A549 (cell line): ENCODE results near the gene IFNA1. TPM values are rescaled to one million over a fixed set of nuclear protein-coding genes. Genes with fewer than 3 reads are reported as not detected.

Experiments
- ATAC-seq, 2 experiments: fragments of 200-7000 bp in 1 of 2; fragments of >200 bp in 1 of 2; cut with Nextera tagmentation in 1 of 2; cut with Tn5 transposase in 1 of 2; 3 replicates each; pipeline versions ENCODE4 v1.8.0 to v1.9.1; 2018 to 2020; ENCODE audit warnings: mild to moderate bottlenecking in 1 of 2, moderate library complexity in 1 of 2
- CTCF ChIA-PET: fragments of 300-600 bp; sonication (Branson Sonifier 250); formaldehyde crosslinking; extraction: SDS; loops from one replicate; lab custom pipeline; 2021; ENCODE audit warnings: antibody characterized with exemption, inconsistent platforms; lab: Yijun Ruan, JAX
- POLR2A ChIA-PET: fragments of 350-600 bp; formaldehyde crosslinking; extraction: SDS; loops from one replicate; lab custom pipeline; 2021; ENCODE audit warnings: antibody characterized with exemption, inconsistent platforms; lab: Yijun Ruan, JAX
- DNase-seq, 2 experiments: peaks; one replicate each; pipeline versions ENCODE4 v3.0.0 to v3.0.0-alpha.2; 2011 to 2016; ENCODE audit warnings: low read depth in 1 of 2, low spot score in 1 of 2
- FAIRE-seq: peaks from 2 replicates; lab custom pipeline; 2011; peaks lifted over from hg19 to GRCh38; lab: Jason Lieb, UNC
- H3K27ac ChIP-seq, 2 experiments: fragments of >200 bp; sonication (Bioruptor Twin); formaldehyde crosslinking; 3 replicates each; pipeline ENCODE4 v1.5.1; 2016 to 2017
- H3K4me1 ChIP-seq: fragments of >200 bp; sonication (Bioruptor Twin); formaldehyde crosslinking; 3 replicates; pipeline ENCODE4 v1.6.1; 2016
- H3K4me2 ChIP-seq: fragments of >200 bp; sonication (Bioruptor Twin); formaldehyde crosslinking; 3 replicates; pipeline ENCODE4 v1.6.1; 2016
- H3K4me3 ChIP-seq: fragments of >200 bp; sonication (Bioruptor Twin); formaldehyde crosslinking; 3 replicates; pipeline ENCODE4 v1.5.1; 2016
- H3K9me3 ChIP-seq: fragments of >200 bp; sonication (Bioruptor Twin); formaldehyde crosslinking; 3 replicates; pipeline ENCODE4 v1.6.1; 2016
- BHLHE40 ChIP-seq: IDR thresholded peaks from 2 replicates; pipeline ENCODE4 v1.6.1; 2012; ENCODE audit warnings: low read depth, low read length, inconsistent platforms
- CEBPB ChIP-seq, 2 experiments: fragments of >200 bp in 1 of 2; sonication (Bioruptor Twin) in 1 of 2; formaldehyde crosslinking in 1 of 2; IDR thresholded peaks; 2 replicates each; pipeline ENCODE4 v1.6.1; 2012 to 2016
- CTCF ChIP-seq: fragments of >200 bp; sonication (Bioruptor Twin); formaldehyde crosslinking; IDR thresholded peaks from 3 replicates; pipeline ENCODE4 v1.5.1; 2016
- FOXS1 ChIP-seq: fragments of 250-450 bp; sonication (Bioruptor Pico); IDR thresholded peaks from 2 replicates; pipeline ENCODE4 v1.5.0; 2020; ENCODE audit warnings: mild to moderate bottlenecking, moderate library complexity
- HEYL ChIP-seq: fragments of 250-450 bp; sonication (Bioruptor Pico); IDR thresholded peaks from 2 replicates; pipeline ENCODE4 v1.8.0; 2021; ENCODE audit warnings: mild to moderate bottlenecking, moderate library complexity
- HMGXB4 ChIP-seq: fragments of 250-450 bp; sonication (Bioruptor Pico); IDR thresholded peaks from 2 replicates; pipeline ENCODE4 v1.5.0; 2021; ENCODE audit warnings: mild to moderate bottlenecking, moderate library complexity, borderline replicate concordance
- HOXA7 ChIP-seq: fragments of 250-450 bp; sonication (Bioruptor Pico); IDR thresholded peaks from 2 replicates; pipeline ENCODE4 v1.5.0; 2020; ENCODE audit warnings: mild to moderate bottlenecking, moderate library complexity
- HOXB5 ChIP-seq: fragments of 250-450 bp; sonication (Bioruptor Pico); IDR thresholded peaks from 2 replicates; pipeline ENCODE4 v1.5.0; 2020; ENCODE audit warnings: mild to moderate bottlenecking, moderate library complexity
- JUN ChIP-seq, 2 experiments: fragments of >200 bp; sonication (Bioruptor Twin); formaldehyde crosslinking; IDR thresholded peaks; 2 replicates in 1 of 2; 3 replicates in 1 of 2; pipeline ENCODE4 v1.6.1; 2016 to 2017
- KDM1A ChIP-seq: fragments of 200-600 bp; sonication (generic); IDR thresholded peaks from 2 replicates; pipeline ENCODE4 v1.6.1; 2016; ENCODE audit warnings: low read depth, mild to moderate bottlenecking
- MAFK ChIP-seq: fragments of 450-650 bp; IDR thresholded peaks from 2 replicates; pipeline ENCODE4 v1.6.1; 2014; ENCODE audit not compliant: partially characterized antibody
- MAX ChIP-seq: IDR thresholded peaks from 2 replicates; pipeline ENCODE4 v1.6.1; 2012
- MYC ChIP-seq: IDR thresholded peaks from 2 replicates; pipeline ENCODE4 v1.6.1; 2012; ENCODE audit warnings: mild to moderate bottlenecking, inconsistent platforms, low read length, improper control_type of control experiment, borderline replicate concordance
- PBX3 ChIP-seq: IDR thresholded peaks from 2 replicates; pipeline ENCODE4 v1.6.1; 2012
- POLR2AphosphoS2 ChIP-seq: conservative IDR thresholded peaks from 2 replicates; pipeline ENCODE4 v1.6.1; 2012; ENCODE audit warnings: low read length, improper control_type of control experiment, inconsistent platforms
- RAD21 ChIP-seq, 2 experiments: fragments of >200 bp in 1 of 2; sonication (Bioruptor Twin) in 1 of 2; formaldehyde crosslinking in 1 of 2; IDR thresholded peaks in 1 of 2; conservative IDR thresholded peaks in 1 of 2; 2 replicates in 1 of 2; 3 replicates in 1 of 2; pipeline ENCODE4 v1.6.1; 2012 to 2018; ENCODE audit warnings: inconsistent platforms in 1 of 2
- RARB ChIP-seq: fragments of 250-450 bp; sonication (Bioruptor Pico); IDR thresholded peaks from 2 replicates; pipeline ENCODE4 v1.8.0; 2021; ENCODE audit warnings: mild to moderate bottlenecking, moderate library complexity
- SMC3 ChIP-seq: fragments of >200 bp; sonication (Bioruptor Twin); formaldehyde crosslinking; IDR thresholded peaks from 3 replicates; pipeline ENCODE4 v1.6.1; 2018; ENCODE audit warnings: inconsistent platforms
- TP53 ChIP-seq: fragments of 250-450 bp; sonication (Bioruptor Pico); IDR thresholded peaks from 2 replicates; pipeline ENCODE4 v1.5.0; 2021; ENCODE audit warnings: mild to moderate bottlenecking, moderate library complexity
- ZFP36 ChIP-seq: fragments of 450-650 bp; IDR thresholded peaks from 2 replicates; pipeline ENCODE4 v1.6.1; 2014; ENCODE audit warnings: borderline replicate concordance; ENCODE audit not compliant: partially characterized antibody
- ZSCAN20 ChIP-seq: fragments of 250-450 bp; sonication (Bioruptor Pico); IDR thresholded peaks from 2 replicates; pipeline ENCODE4 v1.8.0; 2022; ENCODE audit warnings: mild to moderate bottlenecking, moderate library complexity
- WGBS: methylation state at CpG from one replicate; pipeline ENCODE4 v1.1.6; 2017; ENCODE audit errors: missing lambda C conversion rate; 5-methylcytosine and 5-hydroxymethylcytosine counted together
- polyA minus RNA-seq: library from RNA; depleted of rRNA, polyadenylated mRNA; stranded (reverse); fragments of >200 nt; gene quantifications from 2 replicates; pipeline ENCODE4 v1.2.3, GENCODE V29; 2011; rRNA and poly(A)+ RNA removed
- polyA plus RNA-seq, 4 experiments: library from polyadenylated mRNA; depleted of rRNA in 3 of 4; stranded (reverse); fragments of >200 nt; fragmentation: RNase III in 1 of 4; extraction: RNeasy Plus Mini Kit Qiagen cat#74134 plus additional on column Dnase treatment in 1 of 4; gene quantifications; 2 replicates in 3 of 4; 3 replicates in 1 of 4; pipeline ENCODE4 v1.2.3, GENCODE V29; 2011 to 2017

IFNA1 gene
- polyA plus RNA-seq (2011; rRNA removed): not detected in 2 replicates
- polyA plus RNA-seq (2012; cell fraction: cytosol; rRNA removed): not detected in 2 replicates
- polyA plus RNA-seq (2012; cell fraction: nucleus; rRNA removed): not detected in 2 replicates
- not detected in 3 replicates for polyA plus RNA-seq (2017; fragmentation: RNase III; extraction: RNeasy Plus Mini Kit Qiagen cat#74134 plus additional on column Dnase treatment)
- polyA minus RNA-seq: not detected in 2 replicates

- ATAC-seq (no peak), FAIRE-seq (no peak), DNase-seq (no peak)
- Histone ChIP-seq H3K4me1 (no peaks in the 10 kb centered on the region), H3K4me2 (no peak within 1 kb of the TSS), H3K9me3 (no peaks in the 10 kb centered on the region)
- 81% methylated on average over 4 of the region's 4 CpGs for WGBS
- CTCF ChIA-PET: interaction anchor here (1.0 to 1.9 kb wide), 2 partner anchors 44 to 114 kb away, joined by 3 to 7 read pairs; no protein-coding TSS in a partner anchor
- POLR2A ChIA-PET: no interaction called here
- TF ChIP-seq POLR2AphosphoS2 (no peak), KDM1A (no peak), ZFP36 (no peak), JUN (IDR thresholded peaks at IDR 0.05) (no peak), BHLHE40 (no peak), CEBPB (IDR thresholded peaks at IDR 0.05) (no peak), FOXS1 (CRISPR knock-in tag) (no peak), HMGXB4 (CRISPR knock-in tag) (no peak), HOXA7 (no peak), PBX3 (no peak), HOXB5 (no peak), MAFK (no peak)
- TF ChIP-seq, all 56 proteins: peak for 0
- Histone ChIP-seq H3K27ac (no peak within 1 kb of the TSS), H3K4me3 (no peak within 1 kb of the TSS)
Observed at GRCh38 chr9:21440139-21440538, at the start of gene IFNA1. Gene IFNA1, plus strand, starts transcription at chr9:21440439. Its CDS starts 69 bp downstream, at chr9:21440508.

GRCh38 chr9:21392270-21392669 lies 48.0 kb upstream of the IFNA1 start:
- no peaks in the 10 kb centered on the region for H3K9me3 ChIP-seq
- FAIRE-seq (peak; percentile 51), DNase-seq (peak; percentile 37 to 83), ATAC-seq (peak; percentile 95 to 98)
- H3K4me1 ChIP-seq: no peaks in the 10 kb centered on the region
- no peak overlapping the region for H3K4me3 ChIP-seq
- H3K27ac ChIP-seq: no peak overlapping the region
- TF ChIP-seq JUN (IDR thresholded peaks at IDR 0.05) (no peak), CTCF (0 out of 3 replicates have a peak, but pooled peaks have one; percentile 7)
- ChIA-PET POLR2A (interaction anchor here (1.0 kb wide), 1 partner anchor 57 kb away, joined by 3 read pairs; the partner anchor contains the start of gene KLHL9), CTCF (interaction anchor here (0.6 to 2.3 kb wide), 7 partner anchors 10 to 156 kb away, joined by 3 to 7 read pairs (median 5); no protein-coding TSS in a partner anchor)
- H3K4me2 ChIP-seq: no peak overlapping the region
- WGBS: 46% methylated on average over 6 of the region's 6 CpGs

GRCh38 chr9:21395778-21396717 lies 44.2 kb upstream of the IFNA1 start:
- peak; percentile 74 to 86 for ATAC-seq
- 4% methylated on average over 37 of the region's 40 CpGs for WGBS
- Histone ChIP-seq H3K4me3 (peak overlapping the region; percentile 54), H3K4me1 (no peaks in the 10 kb centered on the region), H3K27ac (peak overlapping the region in 1 of 2 experiments; percentile 47; a peak in 2 of 6 replicates), H3K9me3 (no peaks in the 10 kb centered on the region), H3K4me2 (peak overlapping the region; percentile 87)
- ChIA-PET CTCF (interaction anchor here (0.6 to 3.8 kb wide), 50 partner anchors 8 to 1461 kb away, joined by 3 to 65 read pairs (median 4); partner anchors contain the start of genes IFNA17, IFNA2, IFNA8 and KLHL9), POLR2A (interaction anchor here (1.4 kb wide), 1 partner anchor 60 kb away, joined by 6 read pairs; no protein-coding TSS in a partner anchor)
- DNase-seq: peak in 1 of 2 experiments; percentile 42
- FAIRE-seq: no peak
- TF ChIP-seq TP53 (CRISPR knock-in tag): no peak
- peak; percentile 90 for TF ChIP-seq SMC3
- peak; percentile 39 to 71; a peak in 4 of 5 replicates for TF ChIP-seq RAD21 (conservative IDR thresholded peaks at IDR 0.05 in 1 of 2, IDR thresholded peaks at IDR 0.05 in 1 of 2)
- TF ChIP-seq MYC: no peak
- no peak for TF ChIP-seq MAFK
- no peak for TF ChIP-seq RARB (CRISPR knock-in tag)
- no peak for TF ChIP-seq HEYL (CRISPR knock-in tag)
- TF ChIP-seq ZSCAN20 (CRISPR knock-in tag): no peak
- TF ChIP-seq CTCF: peak; percentile 93
- no peak; the same call in 1 of the 2 replicates for TF ChIP-seq MAX
